ENCODE results near the gene FCHO1.
"Not testable (repeated sequence)": the region's sequence is repeated elsewhere in the genome, so short reads cannot be mapped to it uniquely, and the experiment has no call there.

FCHO1 gene

GRCh38 chr19:17767559-17767958 is 16.3 kb downstream of the FCHO1 start:
- H3K27me3 ChIP-seq (replicated peaks; ENCODE audit: control insufficient read depth, insufficient read depth, low read length): no peaks in the 10 kb centered on the region
- TF ChIP-seq CTCF (IDR thresholded peaks at IDR 0.05; ENCODE audit: insufficient read depth, low read length, poor library complexity, severe bottlenecking): no peak
- peaks cover 15% of the 10 kb centered on the region for H3K36me3 ChIP-seq (ENCODE audit: control insufficient read depth, insufficient read depth, low read length)
- DNase-seq (ENCODE audit: extremely low read depth, insufficient read length): no peak
- H3K4me3 ChIP-seq (replicated peaks; ENCODE audit: low read depth, low read length): no peak overlapping the region

GRCh38 chr19:17770613-17771012 is 19.3 kb downstream of the FCHO1 start:
- Histone ChIP-seq H3K27me3 (replicated peaks; ENCODE audit: control insufficient read depth, insufficient read depth, low read length) (no peaks in the 10 kb centered on the region), H3K36me3 (ENCODE audit: control insufficient read depth, insufficient read depth, low read length) (peaks cover 22% of the 10 kb centered on the region), H3K4me3 (replicated peaks; ENCODE audit: low read depth, low read length) (no peak overlapping the region)
- no peak for DNase-seq (ENCODE audit: extremely low read depth, insufficient read length)
- no peak for TF ChIP-seq CTCF (IDR thresholded peaks at IDR 0.05; ENCODE audit: insufficient read depth, low read length, poor library complexity, severe bottlenecking)

GRCh38 chr19:17772172-17772571 is 20.9 kb downstream of the FCHO1 start:
- DNase-seq (ENCODE audit: extremely low read depth, insufficient read length): no peak
- H3K27me3 ChIP-seq (replicated peaks; ENCODE audit: control insufficient read depth, insufficient read depth, low read length): no peaks in the 10 kb centered on the region
- TF ChIP-seq CTCF (IDR thresholded peaks at IDR 0.05; ENCODE audit: insufficient read depth, low read length, poor library complexity, severe bottlenecking): no peak
- H3K36me3 ChIP-seq (ENCODE audit: control insufficient read depth, insufficient read depth, low read length): peaks cover 22% of the 10 kb centered on the region
- no peak overlapping the region for H3K4me3 ChIP-seq (replicated peaks; ENCODE audit: low read depth, low read length)

- peak; percentile 71 for TF ChIP-seq CTCF (IDR thresholded peaks at IDR 0.05; ENCODE audit: insufficient read depth, low read length, poor library complexity, severe bottlenecking)
- H3K4me3 ChIP-seq (replicated peaks; ENCODE audit: low read depth, low read length): no peak overlapping the region
- H3K36me3 ChIP-seq (ENCODE audit: control insufficient read depth, insufficient read depth, low read length): peaks cover 20% of the 10 kb centered on the region
- H3K27me3 ChIP-seq (replicated peaks; ENCODE audit: control insufficient read depth, insufficient read depth, low read length): no peaks in the 10 kb centered on the region
- DNase-seq (ENCODE audit: extremely low read depth, insufficient read length): no peak
Measured at GRCh38 chr19:17775245-17775927, 24.1 kb downstream of the FCHO1 start.

GRCh38 chr19:17775991-17776803 is 24.9 kb downstream of the FCHO1 start:
- peak overlapping the region; percentile 29; the same call in 1 of the 2 replicates for H3K4me3 ChIP-seq (replicated peaks; ENCODE audit: low read depth, low read length)
- DNase-seq (ENCODE audit: extremely low read depth, insufficient read length): peak; percentile 91
- TF ChIP-seq CTCF (IDR thresholded peaks at IDR 0.05; ENCODE audit: insufficient read depth, low read length, poor library complexity, severe bottlenecking): no peak
- H3K27me3 ChIP-seq (replicated peaks; ENCODE audit: control insufficient read depth, insufficient read depth, low read length): no peaks in the 10 kb centered on the region
- H3K36me3 ChIP-seq (ENCODE audit: control insufficient read depth, insufficient read depth, low read length): peaks cover 15% of the 10 kb centered on the region

GRCh38 chr19:17777840-17778239 is 26.6 kb downstream of the FCHO1 start:
- not testable (repeated sequence) for DNase-seq (ENCODE audit: extremely low read depth, insufficient read length); H3K4me3 ChIP-seq (replicated peaks; ENCODE audit: low read depth, low read length); H3K27me3 ChIP-seq (replicated peaks; ENCODE audit: control insufficient read depth, insufficient read depth, low read length); H3K36me3 ChIP-seq (ENCODE audit: control insufficient read depth, insufficient read depth, low read length)
